K562 (cell line): Measurements from ENCODE around the gene HDLBP. TPM values are rescaled to one million over a fixed set of nuclear protein-coding genes. Genes with fewer than 3 reads are reported as not detected.

Source experiments
- ATAC-seq: fragments of 200-7000 bp; cut with Tn5 transposase; 3 replicates; pipeline ENCODE4 v1.9.1; 2020; ENCODE audit warnings: moderate library complexity
- BruUV-seq: library from RNA; stranded (reverse); fragments of 400-500 nt; replicated peaks from 2 replicates; lab custom pipeline; 2021; lab: Mats Ljungman, UMichigan
- CTCF ChIA-PET: fragments of 300-600 bp; formaldehyde crosslinking; extraction: SDS; loops from one replicate; lab custom pipeline; 2021; ENCODE audit warnings: low intra/inter-chr PET ratio; lab: Yijun Ruan, JAX
- POLR2A ChIA-PET: fragments of 300-600, 350-650 bp; sonication (Branson Sonifier 250); formaldehyde crosslinking; extraction: SDS; loops from one replicate; lab custom pipeline; 2021; ENCODE audit warnings: antibody characterized with exemption, inconsistent platforms; lab: Yijun Ruan, JAX
- DNase-seq, 4 experiments: peaks; one replicate each; pipeline versions ENCODE4 v3.0.0 to v3.0.0-alpha.2; 2011 to 2018; ENCODE audit warnings: low spot score in 3 of 4, mixed read lengths in 3 of 4; ENCODE audit errors: extremely low read depth in 1 of 4
- FAIRE-seq: peaks from 2 replicates; lab custom pipeline; 2011; peaks lifted over from hg19 to GRCh38; lab: Jason Lieb, UNC
- H2AFZ ChIP-seq: 2 replicates; pipeline ENCODE4 v1.6.0; 2011; ENCODE audit warnings: low read depth, low read length, control low read depth, inconsistent platforms
- H3K27ac ChIP-seq: fragments of 200-600 bp; 3 replicates; pipeline ENCODE4 v1.8.0; 2011; ENCODE audit warnings: low read depth, mild to moderate bottlenecking, control low read depth, inconsistent platforms, low read length, moderate library complexity, mixed read lengths; ENCODE audit errors: extremely low read depth
- H3K27me3 ChIP-seq, 2 experiments: fragments of 300-600 bp in 1 of 2; 2 replicates in 1 of 2; 3 replicates in 1 of 2; pipeline versions ENCODE4 v1.6.0 to v1.8.0; 2011; ENCODE audit warnings: inconsistent platforms in 2 of 2, low read length in 2 of 2, mild to moderate bottlenecking in 1 of 2, mixed read lengths in 1 of 2, moderate library complexity in 1 of 2; ENCODE audit not compliant: control insufficient read depth in 2 of 2, insufficient read depth in 2 of 2
- H3K36me3 ChIP-seq: fragments of 300-600 bp; 3 replicates; pipeline ENCODE4 v1.8.0; 2011; ENCODE audit warnings: mild to moderate bottlenecking, low read length, inconsistent platforms; ENCODE audit not compliant: control insufficient read depth, insufficient read depth
- H3K4me1 ChIP-seq, 2 experiments: fragments of 200-600 bp in 1 of 2; replicated peaks in 1 of 2; 2 replicates in 1 of 2; 3 replicates in 1 of 2; pipeline versions ENCODE4 v1.5.1 to v1.8.0; 2011; ENCODE audit warnings: inconsistent platforms in 2 of 2, low read length in 2 of 2, mild to moderate bottlenecking in 1 of 2, mixed read lengths in 1 of 2, moderate library complexity in 1 of 2; ENCODE audit not compliant: control insufficient read depth in 2 of 2, insufficient read depth in 2 of 2
- H3K4me2 ChIP-seq: 2 replicates; pipeline ENCODE4 v1.6.1; 2011; ENCODE audit warnings: low read length, control low read depth, inconsistent platforms, mixed read lengths; ENCODE audit not compliant: insufficient read depth
- H3K4me3 ChIP-seq: fragments of 200-600 bp; sonication (generic), shearing (Covaris generic); 2 replicates; pipeline ENCODE4 v1.5.1; 2016; ENCODE audit warnings: control low read depth, inconsistent platforms
- H3K79me2 ChIP-seq: fragments of 200-600 bp; 3 replicates; pipeline ENCODE4 v1.8.0; 2011; ENCODE audit warnings: low read length, inconsistent platforms; ENCODE audit not compliant: control insufficient read depth, insufficient read depth
- H3K9ac ChIP-seq, 2 experiments: 2 replicates each; pipeline versions ENCODE4 v1.6.0 to v1.6.1; 2011; ENCODE audit warnings: low read depth in 2 of 2, low read length in 2 of 2, control low read depth in 1 of 2, inconsistent platforms in 1 of 2, mild to moderate bottlenecking in 1 of 2, mixed read lengths in 1 of 2; ENCODE audit not compliant: insufficient read depth in 1 of 2
- H3K9me1 ChIP-seq: one replicate; pipeline ENCODE4 v1.6.0; 2011; ENCODE audit warnings: inconsistent platforms, mild to moderate bottlenecking, low read length, moderate library complexity; ENCODE audit not compliant: control insufficient read depth, insufficient read depth
- H3K9me3 ChIP-seq: replicated peaks from 2 replicates; pipeline ENCODE4 v1.5.1; 2011; ENCODE audit warnings: low read depth, low read length, inconsistent platforms; ENCODE audit not compliant: control insufficient read depth, insufficient read depth
- H4K20me1 ChIP-seq: replicated peaks from 2 replicates; pipeline ENCODE4 v1.6.1; 2011; ENCODE audit warnings: low read length, inconsistent platforms, mixed read lengths; ENCODE audit not compliant: control insufficient read depth, insufficient read depth
- EHMT2 ChIP-seq: fragments of 450-650 bp; IDR thresholded peaks from 2 replicates; pipeline ENCODE4 v1.6.1; 2018; ENCODE audit warnings: antibody characterized with exemption
- ESRRA ChIP-seq: fragments of 450-650 bp; IDR thresholded peaks from 2 replicates; pipeline ENCODE4 v1.6.1; 2014; ENCODE audit warnings: low read depth, mild to moderate bottlenecking, moderate library complexity, borderline replicate concordance
- GABPB1 ChIP-seq: sonication (generic); formaldehyde crosslinking; IDR thresholded peaks from 2 replicates; pipeline ENCODE4 v1.8.0; 2022; ENCODE audit warnings: mild to moderate bottlenecking, missing genetic modification reagents
- HEY1 ChIP-seq: fragments of 250-450 bp; sonication (Bioruptor Pico); IDR thresholded peaks from 2 replicates; pipeline ENCODE4 v1.5.0; 2020; ENCODE audit warnings: mild to moderate bottlenecking, moderate library complexity, borderline replicate concordance
- IRF2 ChIP-seq: sonication (generic); formaldehyde crosslinking; IDR thresholded peaks from 2 replicates; pipeline ENCODE4 v1.8.1; 2022; ENCODE audit warnings: mild to moderate bottlenecking, missing genetic modification reagents
- KLF16 ChIP-seq: IDR thresholded peaks from 2 replicates; pipeline ENCODE4 v1.6.1; 2016; ENCODE audit warnings: antibody characterized with exemption
- MCM3 ChIP-seq: fragments of 450-650 bp; IDR thresholded peaks from 2 replicates; pipeline ENCODE4 v1.6.1; 2016
- NCOA1 ChIP-seq: fragments of 450-650 bp; IDR thresholded peaks from 2 replicates; pipeline ENCODE4 v1.6.1; 2016; ENCODE audit warnings: low read depth
- NCOA6 ChIP-seq: fragments of 450-650 bp; IDR thresholded peaks from 2 replicates; pipeline ENCODE4 v1.6.1; 2017; ENCODE audit warnings: mild to moderate bottlenecking
- POU5F1 ChIP-seq: fragments of 150-350 bp; IDR thresholded peaks from 2 replicates; pipeline ENCODE4 v1.6.1; 2014; ENCODE audit warnings: borderline replicate concordance, low read length, low read depth, mild to moderate bottlenecking; ENCODE audit not compliant: partially characterized antibody
- PRMT5 ChIP-seq: sonication (generic); formaldehyde crosslinking; IDR thresholded peaks from 2 replicates; pipeline ENCODE4 v1.5.0; 2020; ENCODE audit warnings: missing genetic modification reagents
- RAD51 ChIP-seq: fragments of 450-650 bp; IDR thresholded peaks from 2 replicates; pipeline ENCODE4 v1.7.1; 2016; ENCODE audit warnings: low read depth, mild to moderate bottlenecking, borderline replicate concordance
- SIN3B ChIP-seq: fragments of 450-650 bp; IDR thresholded peaks from 2 replicates; pipeline ENCODE4 v1.6.1; 2017; ENCODE audit warnings: low read depth, mild to moderate bottlenecking, moderate library complexity
- SMC3 ChIP-seq: conservative IDR thresholded peaks from 2 replicates; pipeline ENCODE4 v1.6.1; 2011; ENCODE audit warnings: low read depth, low read length, improper control_type of control experiment; ENCODE audit not compliant: insufficient read depth
- SRSF1 ChIP-seq: fragments of 200-400 bp; formaldehyde crosslinking; IDR thresholded peaks from 2 replicates; pipeline ENCODE4 v1.6.1; 2017; ENCODE audit warnings: mild to moderate bottlenecking, low read depth, low read length, moderate library complexity
- TSC22D4 ChIP-seq: fragments of 450-650 bp; IDR thresholded peaks from 2 replicates; pipeline ENCODE4 v1.6.1; 2016; ENCODE audit warnings: missing genetic modification characterization, missing biosample characterization, control low read depth
- ZBTB17 ChIP-seq: fragments of 450-650 bp; formaldehyde crosslinking; IDR thresholded peaks from 2 replicates; pipeline ENCODE4 v1.4.0; 2020; ENCODE audit warnings: mild to moderate bottlenecking
- ZNF277 ChIP-seq: fragments of 250-450 bp; sonication (Bioruptor Pico); IDR thresholded peaks from 2 replicates; pipeline ENCODE4 v1.8.0; 2022; ENCODE audit warnings: inconsistent platforms, mild to moderate bottlenecking, moderate library complexity, borderline replicate concordance
- WGBS: fragments of 100-300 bp; shearing (Covaris generic); methylation state at CpG from one replicate; pipeline ENCODE4 v1.1.6; 2016; ENCODE audit warnings: low coverage, mixed read lengths; ENCODE audit not compliant: insufficient coverage; ENCODE audit errors: missing lambda C conversion rate; 5-methylcytosine and 5-hydroxymethylcytosine counted together
- in situ Hi-C: fragments of 300-500 bp; cut with MboI; formaldehyde crosslinking; loops from 4 replicates; pipeline ENCODE4 v1.15.0; 2018; ENCODE audit warnings: inconsistent platforms, mixed read lengths
- intact Hi-C: fragments of 100-400 bp; cut with micrococcal nuclease; formaldehyde crosslinking; loops from 2 replicates; pipeline ENCODE4 v1.14.2; 2022
- polyA plus RNA-seq, 8 experiments: library from polyadenylated mRNA; depleted of rRNA in 4 of 8; stranded (reverse) in 5 of 8; unstranded in 3 of 8; fragments of >200 nt; fragmentation: Nextera tagmentation in 2 of 8; fragmentation: Illumina TruSeq in 1 of 8; extraction: Ambion mirVana in 2 of 8; extraction: Trizol in 1 of 8; gene quantifications; 2 replicates each; pipeline versions ENCODE4 v1.2.1 to v1.2.3, GENCODE V29; 2011 to 2014; ENCODE audit warnings: inconsistent platforms in 1 of 8, missing spikeins in 1 of 8
- total RNA-seq, 7 experiments: library from RNA; depleted of rRNA in 6 of 7; stranded (reverse); fragments of >200 nt in 6 of 7; fragmentation: Illumina TruSeq in 2 of 7; extraction: Trizol in 2 of 7; gene quantifications; 2 replicates each; pipeline versions ENCODE4 v1.2.1 to v1.2.3, GENCODE V29; 2011 to 2021; ENCODE audit warnings: low replicate concordance in 1 of 7

Gene HDLBP
- total and polyA plus RNA-seq, 9 of the 15 experiments (the other 6 are each of a cell fraction or from before 2014, with no cell fraction given) = 24.4 to 378 (median 146) TPM

- TF ChIP-seq SRSF1 (no peak), TSC22D4 (no peak), SIN3B (no peak), KLF16 (no peak), EHMT2 (no peak), SMC3 (no peak), MCM3 (no peak), ESRRA (no peak), IRF2 (CRISPR knock-in tag) (no peak), HEY1 (CRISPR knock-in tag) (no peak)
Observed at GRCh38 chr2:241308267-241308666, 7.2 kb downstream of the HDLBP start (continued).

- Histone ChIP-seq H3K4me2 (no peak overlapping the region), H3K4me3 (no peak overlapping the region), H3K9me3 (no peaks in the 10 kb centered on the region), H3K27ac (no peak overlapping the region), H3K9ac (no peak overlapping the region), H4K20me1 (peaks cover 39% of the 10 kb centered on the region), H3K79me2 (peaks cover 99% of the 10 kb centered on the region), H3K36me3 (peaks cover 22% of the 10 kb centered on the region; the same call in 2 of the 3 replicates), H3K4me1 (peaks cover 23 to 41% of the 10 kb centered on the region in 2 experiments; a peak in 4 of 5 replicates), H2AFZ (no peak overlapping the region), H3K9me1 (peaks cover 3% of the 10 kb centered on the region), H3K27me3 (no peaks in the 10 kb centered on the region)
- ATAC-seq (no peak), DNase-seq (no peak), FAIRE-seq (no peak)
- in situ Hi-C loops = no loop called here
- 55% methylated on average over 6 of the region's 6 CpGs for WGBS
- ChIA-PET POLR2A (interaction anchor here (0.6 to 6.9 kb wide), 2 partner anchors 8 to 60 kb away, joined by 3 to 64 read pairs; partner anchors contain the start of genes HDLBP and SEPTIN2), CTCF (no interaction called here)
- intact Hi-C loops = no loop called here
- no TSS peak for BruUV-seq
- TF ChIP-seq PRMT5 (no peak), RAD51 (no peak), ZBTB17 (CRISPR knock-in tag) (no peak), ZNF277 (no peak), GABPB1 (CRISPR knock-in tag) (no peak), NCOA1 (no peak), POU5F1 (no peak), NCOA6 (no peak)
Observed at GRCh38 chr2:241307055-241307454, 8.4 kb downstream of the HDLBP start.
